Ovary (tissue), 9 donors: ENCODE results near the gene STAT5A. TPM values are rescaled to one million over a fixed set of nuclear protein-coding genes. Genes with fewer than 3 reads are reported as not detected.

Source experiments
- DNase-seq, 5 donors: peaks; one replicate each; pipeline ENCODE4 v3.0.0-alpha.2; 2019 to 2020
- H3K27ac ChIP-seq, 2 donors: fragments of 200-600 bp; one replicate each; pipeline versions ENCODE4 v1.5.1 to v1.8.0; 2019 to 2022
- H3K27me3 ChIP-seq: fragments of 200-600 bp; one replicate; pipeline ENCODE4 v1.8.0; 2022
- H3K36me3 ChIP-seq: fragments of 200-600 bp; sonication (generic); one replicate; pipeline ENCODE4 v1.5.1; 2019
- H3K4me1 ChIP-seq: one replicate; pipeline ENCODE4 v1.8.1; 2013; ENCODE audit warnings: mild to moderate bottlenecking, moderate library complexity; ENCODE audit not compliant: insufficient read depth
- H3K4me3 ChIP-seq: fragments of 200-600 bp; sonication (generic); one replicate; pipeline ENCODE4 v1.5.1; 2017
- H3K9me3 ChIP-seq, 2 donors: fragments of 200-600 bp in 1 of 2; sonication (generic) in 1 of 2; one replicate each; pipeline versions ENCODE4 v1.5.1 to v1.8.1; 2013 to 2019; ENCODE audit warnings: mild to moderate bottlenecking in 1 of 2, moderate library complexity in 1 of 2
- EP300 ChIP-seq: sonication (generic); formaldehyde crosslinking; IDR thresholded peaks from one replicate; pipeline ENCODE4 v1.6.1; 2017; ENCODE audit warnings: antibody characterized with exemption
- POLR2A ChIP-seq: fragments of 450-650 bp; IDR thresholded peaks from one replicate; pipeline ENCODE4 v1.6.1; 2017; ENCODE audit warnings: antibody characterized with exemption, mild to moderate bottlenecking, moderate library complexity
- WGBS, 3 donors: extraction: QIAGEN DNeasy Blood & Tissue Kit in 1 of 3; methylation state at CpG; one replicate each; pipeline versions ENCODE4 v1.1.5 to v1.1.7; 2013 to 2017; 5-methylcytosine and 5-hydroxymethylcytosine counted together
- intact Hi-C, 4 donors: fragments of 100-400 bp; cut with DNase I; formaldehyde crosslinking; loops; one replicate each; pipeline versions ENCODE4 v1.11.0 to v1.15.1; 2022 to 2023
- polyA plus RNA-seq, 2 donors: library from polyadenylated mRNA; stranded (reverse); fragments of 200-250 nt in 1 of 2; fragments of 350-450 nt in 1 of 2; fragmentation: Illumina TruSeq in 1 of 2; extraction: RNeasy Lipid Tissue Mini Kit (QIAGEN cat#74804) in 1 of 2; gene quantifications; one replicate each; pipeline ENCODE4 v1.2.3, GENCODE V29; 2013 to 2014
- total RNA-seq, 7 donors: library from RNA; depleted of rRNA in 2 of 7; stranded (reverse); fragments of >200 nt in 2 of 7; fragmentation: NEBNext Ultra II Directional in 3 of 7; extraction: Animal tissue kit (Norgen Biotek cat#: 25700) in 3 of 7; gene quantifications; one replicate each; pipeline versions ENCODE4 v1.1.0 to v1.2.4, GENCODE V29; 2016 to 2023
- TF ChIP-seq, protein P1 (sequence below), 3 donors: fragments of 450-650 bp in 2 of 3; fragments of 200-600 bp in 1 of 3; IDR thresholded peaks; one replicate each; pipeline versions ENCODE4 v1.5.1 to v1.8.0; 2016 to 2022; ENCODE audit warnings: antibody characterized with exemption in 3 of 3, mild to moderate bottlenecking in 1 of 3
- donor health status: DM: no; HTN: no; CAD: no; lungs with moderate emphysema.
- donor health status: DM: no; HTN: no; CAD: no.
- donor health status: Bipolar disorder and iron deficiency.
- donor health status: DM: yes; HTN: yes; CAD: no.
- donor health status: DM: no; HTN: no; CAD: no.
- donor health status: DM: yes; HTN: yes; CAD: no.

STAT5A gene
- total and polyA plus RNA-seq, 9 donors = 19.5 to 82.8 (median 51.4) TPM

GRCh38 chr17:42347198-42347597, 58.9 kb downstream of the STAT5A start:
- TF ChIP-seq, protein P1, sequence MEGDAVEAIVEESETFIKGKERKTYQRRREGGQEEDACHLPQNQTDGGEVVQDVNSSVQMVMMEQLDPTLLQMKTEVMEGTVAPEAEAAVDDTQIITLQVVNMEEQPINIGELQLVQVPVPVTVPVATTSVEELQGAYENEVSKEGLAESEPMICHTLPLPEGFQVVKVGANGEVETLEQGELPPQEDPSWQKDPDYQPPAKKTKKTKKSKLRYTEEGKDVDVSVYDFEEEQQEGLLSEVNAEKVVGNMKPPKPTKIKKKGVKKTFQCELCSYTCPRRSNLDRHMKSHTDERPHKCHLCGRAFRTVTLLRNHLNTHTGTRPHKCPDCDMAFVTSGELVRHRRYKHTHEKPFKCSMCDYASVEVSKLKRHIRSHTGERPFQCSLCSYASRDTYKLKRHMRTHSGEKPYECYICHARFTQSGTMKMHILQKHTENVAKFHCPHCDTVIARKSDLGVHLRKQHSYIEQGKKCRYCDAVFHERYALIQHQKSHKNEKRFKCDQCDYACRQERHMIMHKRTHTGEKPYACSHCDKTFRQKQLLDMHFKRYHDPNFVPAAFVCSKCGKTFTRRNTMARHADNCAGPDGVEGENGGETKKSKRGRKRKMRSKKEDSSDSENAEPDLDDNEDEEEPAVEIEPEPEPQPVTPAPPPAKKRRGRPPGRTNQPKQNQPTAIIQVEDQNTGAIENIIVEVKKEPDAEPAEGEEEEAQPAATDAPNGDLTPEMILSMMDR (IDR thresholded peaks at IDR 0.05) = no peak
- TF ChIP-seq EP300 (no peak), POLR2A (no peak)
- peaks cover 6% of the 10 kb centered on the region for H3K4me1 ChIP-seq
- H3K4me3 ChIP-seq = no peak overlapping the region
- DNase-seq = peak in 2 of 5 donors; percentile 35 to 73
- no peaks in the 10 kb centered on the region for H3K36me3 ChIP-seq
- intact Hi-C loops = no loop called here
- no peaks in the 10 kb centered on the region for H3K9me3 ChIP-seq
- H3K27ac ChIP-seq = no peak overlapping the region
- no peaks in the 10 kb centered on the region for H3K27me3 ChIP-seq

DNA sequence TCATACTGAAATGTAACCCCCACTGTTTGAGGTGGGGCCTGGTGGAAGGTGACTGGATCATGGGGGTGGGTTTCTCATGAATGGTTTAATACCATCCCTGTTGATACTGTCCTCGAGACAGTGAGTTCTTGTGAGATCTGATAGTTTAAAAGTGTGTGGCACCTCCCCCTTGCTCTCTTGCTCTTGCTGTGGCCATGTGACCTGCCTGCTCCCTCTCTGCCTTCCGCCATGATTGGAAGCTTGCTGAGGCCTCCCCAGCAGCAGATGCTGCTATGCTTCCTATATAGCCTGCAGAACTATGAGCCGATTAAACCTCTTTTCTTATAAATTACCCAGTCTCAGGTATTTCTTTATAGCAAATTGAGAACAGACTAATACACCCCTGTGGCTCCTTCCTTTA, 59.3 kb downstream of the STAT5A start:
- TF ChIP-seq EP300 = no peak
- TF ChIP-seq POLR2A = no peak
- TF ChIP-seq, protein P1 (IDR thresholded peaks at IDR 0.05) = no peak
- no peak for DNase-seq
- Histone ChIP-seq H3K9me3 (no peaks in the 10 kb centered on the region), H3K36me3 (no peaks in the 10 kb centered on the region), H3K27ac (no peak overlapping the region), H3K4me1 (peaks cover 6% of the 10 kb centered on the region), H3K27me3 (no peaks in the 10 kb centered on the region), H3K4me3 (no peak overlapping the region)
- 80 to 85% (median 80%) methylated on average over 3 of the region's 3 CpGs for WGBS, 3 donors
- intact Hi-C loops = no loop called here

- DNase-seq = no peak
- 95 to 98% (median 96%) methylated on average over 3 of the region's 3 CpGs for WGBS, 3 donors
Observed at GRCh38 chr17:42348104-42348503, 59.8 kb downstream of the STAT5A start.

DNA sequence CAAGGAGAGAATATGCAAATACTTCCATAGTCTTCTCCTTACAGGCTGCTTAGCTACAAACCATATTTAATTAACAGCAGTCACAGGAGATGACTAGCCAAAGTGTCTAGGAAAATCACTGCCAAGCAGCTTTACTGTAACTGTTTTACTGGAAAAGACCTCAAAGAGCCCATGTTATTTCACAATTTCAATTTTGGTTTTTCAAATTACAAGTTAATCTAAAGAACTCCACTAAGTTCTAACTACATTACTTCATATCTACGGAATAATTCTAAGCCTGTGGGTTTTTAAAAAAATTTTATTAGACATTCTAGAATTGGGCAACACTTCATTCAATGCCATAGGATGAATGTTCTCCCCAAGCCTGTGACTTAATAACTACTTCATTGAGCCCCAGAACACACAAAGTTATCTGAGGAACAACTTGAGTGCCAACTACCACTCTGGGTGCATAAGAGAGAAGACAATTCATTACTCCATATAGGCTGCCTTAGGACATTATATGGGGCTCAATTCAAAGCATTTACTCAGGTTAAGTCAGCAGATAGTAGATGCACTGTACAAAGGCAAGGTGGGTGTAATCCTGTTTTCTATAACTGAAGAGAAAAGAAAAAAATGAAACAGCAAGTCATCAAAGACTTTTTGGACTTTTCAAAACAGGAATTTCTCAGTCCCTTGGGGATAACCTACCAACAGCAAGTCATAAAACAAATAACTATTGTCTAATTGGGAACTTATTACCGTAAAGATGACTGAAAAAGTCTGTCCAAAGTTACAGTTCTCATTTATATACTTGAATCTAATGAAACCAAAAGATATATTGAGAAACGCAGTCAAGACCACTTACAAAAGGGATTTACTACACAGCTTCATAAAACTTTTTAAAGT, 66.9 kb downstream of the STAT5A start:
- Histone ChIP-seq H3K4me1 (peaks cover 8% of the 10 kb centered on the region), H3K27me3 (no peaks in the 10 kb centered on the region), H3K9me3 (no peaks in the 10 kb centered on the region), H3K36me3 (no peaks in the 10 kb centered on the region), H3K4me3 (no peak overlapping the region), H3K27ac (no peak overlapping the region)
- DNase-seq = no peak
- no peak for TF ChIP-seq POLR2A
- TF ChIP-seq, protein P1 (IDR thresholded peaks at IDR 0.05) = no peak
- no peak for TF ChIP-seq EP300
- WGBS, 3 donors = 55 to 78% (median 57%) methylated on average over 3 of the region's 3 CpGs
- intact Hi-C loops = no loop called here

More at GRCh38 chr17:42348104-42348503, 59.8 kb downstream of the STAT5A start:
- H3K36me3 ChIP-seq = no peaks in the 10 kb centered on the region
- TF ChIP-seq POLR2A (no peak), EP300 (no peak)
- TF ChIP-seq, protein P1 (IDR thresholded peaks at IDR 0.05) = no peak
- no peaks in the 10 kb centered on the region for H3K9me3 ChIP-seq
- peaks cover 6% of the 10 kb centered on the region for H3K4me1 ChIP-seq
- H3K27me3 ChIP-seq = no peaks in the 10 kb centered on the region
- H3K4me3 ChIP-seq = no peak overlapping the region
- no peak overlapping the region for H3K27ac ChIP-seq
- intact Hi-C loops = no loop called here
